Urinary bladder (tissue), 4 donors: Measurements from ENCODE around the gene PITX1. TPM values are rescaled to one million over a fixed set of nuclear protein-coding genes. Genes with fewer than 3 reads are reported as not detected.
"Not testable (repeated sequence)": the region's sequence is repeated elsewhere in the genome, so short reads cannot be mapped to it uniquely, and the experiment has no call there.

Experiments
- DNase-seq: peaks from one replicate; pipeline ENCODE4 v3.0.0-alpha.2; 2015; ENCODE audit errors: extremely low spot score
- H3K27ac ChIP-seq: one replicate; pipeline ENCODE4 v1.5.1; 2013; ENCODE audit warnings: low read depth, mild to moderate bottlenecking, moderate library complexity
- H3K36me3 ChIP-seq: one replicate; pipeline ENCODE4 v1.6.1; 2013; ENCODE audit warnings: mild to moderate bottlenecking, moderate library complexity; ENCODE audit not compliant: insufficient read depth
- H3K4me1 ChIP-seq: one replicate; pipeline ENCODE4 v1.6.1; 2013; ENCODE audit warnings: mild to moderate bottlenecking, moderate library complexity; ENCODE audit not compliant: insufficient read depth
- H3K4me3 ChIP-seq: one replicate; pipeline ENCODE4 v1.5.1; 2013; ENCODE audit warnings: low read depth, low read length
- WGBS: extraction: QIAGEN DNeasy Blood & Tissue Kit; methylation state at CpG from one replicate; pipeline ENCODE4 v1.1.7; 2013; 5-methylcytosine and 5-hydroxymethylcytosine counted together
- polyA plus RNA-seq: library from polyadenylated mRNA; stranded (reverse); fragments of 200-250 nt; gene quantifications from one replicate; pipeline ENCODE4 v1.2.3, GENCODE V29; 2013
- total RNA-seq: library from RNA; depleted of rRNA; stranded (reverse); fragments of >200 nt; gene quantifications from one replicate; pipeline ENCODE4 v1.2.3, GENCODE V29; 2014
- donor health status: healthy with polysubstance abuse.
- donor health status: healthy.

Gene PITX1
- total RNA-seq = 50.1 TPM
- polyA plus RNA-seq = 178 TPM

DNA sequence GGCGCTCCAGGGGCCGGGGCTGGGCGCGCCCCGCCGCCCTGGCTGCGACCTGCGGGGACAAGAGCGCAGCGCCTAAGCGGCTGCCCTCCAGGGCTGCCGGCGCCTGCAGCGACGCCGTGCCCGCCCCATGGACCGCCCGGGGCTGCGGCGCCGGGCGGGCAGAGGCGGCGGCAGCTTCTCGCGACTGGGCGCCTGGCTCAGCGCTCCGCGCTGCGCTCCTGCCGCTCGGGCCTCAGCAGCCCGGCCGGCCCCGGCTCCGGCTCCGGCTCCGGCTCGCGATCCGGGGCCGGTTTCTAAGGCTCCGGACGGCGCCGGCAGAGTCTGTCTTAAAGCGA lies at the start of gene PITX1:
Gene PITX1, minus strand, starts transcription at position 328 of the 335 bp plus-strand sequence. CDS start 347 bp downstream, outside the sequence.
- Histone ChIP-seq H3K36me3 (no peaks in the 10 kb centered on the region), H3K4me1 (no peaks in the 10 kb centered on the region), H3K4me3 (peak within 1 kb of the TSS; percentile 87), H3K27ac (peak within 1 kb of the TSS; percentile 93)
- WGBS = under 1% methylated on average over 49 of the region's 49 CpGs
- no peak for DNase-seq

DNA sequence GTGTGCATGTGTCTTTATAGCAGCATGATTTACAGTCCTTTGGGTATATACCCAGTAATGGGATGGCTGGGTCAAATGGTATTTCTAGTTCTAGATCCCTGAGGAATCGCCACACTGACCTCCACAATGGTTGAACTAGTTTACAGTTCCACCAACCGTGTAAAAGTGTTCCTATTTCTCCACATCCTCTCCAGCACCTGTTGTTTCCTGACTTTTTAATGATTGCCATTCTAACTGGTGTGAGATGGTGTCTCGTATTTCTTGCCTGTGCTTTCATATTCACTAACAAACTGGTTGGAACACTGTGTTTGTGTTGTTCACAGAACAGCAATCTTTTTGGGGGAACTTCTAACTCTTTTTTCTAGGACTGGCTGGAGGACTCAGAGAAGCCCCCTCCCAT lies 49.3 kb upstream of the PITX1 start:
- 88% methylated on average over 3 of the region's 3 CpGs for WGBS
- not testable (repeated sequence) for H3K4me3 ChIP-seq, H3K4me1 ChIP-seq, DNase-seq, H3K27ac ChIP-seq, H3K36me3 ChIP-seq

DNA sequence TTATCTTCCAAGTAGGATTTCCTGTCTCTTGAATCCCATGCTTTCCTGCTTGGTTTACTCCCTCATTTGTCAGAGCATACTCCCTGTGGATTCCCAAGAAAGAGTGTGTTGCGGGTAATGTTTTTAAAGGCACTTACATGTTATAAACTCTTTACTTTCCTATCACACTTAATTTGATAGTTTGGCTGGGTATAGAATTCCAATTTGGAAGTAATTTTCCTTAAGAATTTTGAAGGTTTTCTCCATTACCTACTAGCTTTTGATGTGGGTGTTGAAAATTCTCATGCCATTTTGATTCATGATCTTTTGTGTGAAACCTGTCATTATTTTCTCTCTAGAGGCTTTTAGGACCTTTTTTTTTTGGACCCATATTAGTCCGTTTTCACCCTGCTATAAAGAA lies 47.2 kb upstream of the PITX1 start:
- no peak for DNase-seq
- 94% methylated on average over 2 of the region's 2 CpGs for WGBS
- Histone ChIP-seq H3K27ac (no peak overlapping the region), H3K4me3 (no peak overlapping the region), H3K36me3 (no peaks in the 10 kb centered on the region), H3K4me1 (no peaks in the 10 kb centered on the region)

DNA sequence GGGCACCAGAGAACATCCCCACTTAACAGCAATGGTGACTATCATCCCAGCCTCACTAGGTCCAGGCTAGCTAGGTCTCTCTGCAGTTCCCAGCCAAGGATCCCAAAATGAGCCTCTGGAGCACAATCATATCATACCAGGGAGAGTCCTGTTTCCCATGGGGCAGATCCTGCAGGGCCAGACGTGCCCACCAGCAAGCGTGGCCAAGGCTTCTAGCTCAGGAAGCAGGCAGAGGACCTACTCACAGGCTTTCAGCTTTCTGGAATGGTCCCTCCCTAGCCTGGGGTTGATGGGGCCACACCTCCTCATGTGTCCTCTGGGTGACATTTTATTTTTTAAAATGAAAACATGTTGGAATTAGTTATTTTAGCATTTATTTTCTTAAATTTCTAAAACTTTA lies 45.7 kb upstream of the PITX1 start:
- Histone ChIP-seq H3K4me1 (no peaks in the 10 kb centered on the region), H3K27ac (no peak overlapping the region), H3K4me3 (no peak overlapping the region), H3K36me3 (no peaks in the 10 kb centered on the region)
- WGBS = 86% methylated on average over 2 of the region's 2 CpGs
- no peak for DNase-seq

DNA sequence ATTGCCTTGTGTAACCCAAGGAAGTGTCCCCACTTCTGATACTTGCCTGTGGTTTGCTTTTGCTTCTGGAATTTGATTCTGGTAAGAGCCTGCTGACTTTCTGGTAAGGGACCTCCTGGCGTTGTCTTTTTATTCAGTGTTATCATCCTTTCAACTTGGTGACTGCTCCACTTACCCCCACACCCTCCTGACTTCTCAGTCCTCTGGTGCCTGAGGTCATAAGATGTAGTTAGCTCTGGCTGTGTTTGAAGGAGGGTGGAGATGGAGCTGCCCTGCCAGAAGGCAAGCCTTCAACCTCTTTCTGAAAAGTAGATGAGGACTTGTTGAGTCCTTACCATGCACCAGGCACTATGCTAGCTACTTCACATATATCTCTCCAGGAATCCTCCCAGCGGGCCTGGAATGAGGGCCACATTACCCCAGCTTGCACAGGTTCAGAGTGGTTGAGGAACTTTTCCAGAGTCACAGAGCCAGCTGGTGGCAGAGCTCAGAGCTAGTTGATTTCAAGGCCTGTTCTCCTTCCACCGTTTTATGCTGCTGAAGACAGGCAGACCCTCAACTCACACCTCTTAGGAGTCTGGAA lies 45.2 kb upstream of the PITX1 start:
- no peak overlapping the region for H3K4me3 ChIP-seq
- WGBS = 92% methylated on average over 3 of the region's 3 CpGs
- DNase-seq = no peak

DNA sequence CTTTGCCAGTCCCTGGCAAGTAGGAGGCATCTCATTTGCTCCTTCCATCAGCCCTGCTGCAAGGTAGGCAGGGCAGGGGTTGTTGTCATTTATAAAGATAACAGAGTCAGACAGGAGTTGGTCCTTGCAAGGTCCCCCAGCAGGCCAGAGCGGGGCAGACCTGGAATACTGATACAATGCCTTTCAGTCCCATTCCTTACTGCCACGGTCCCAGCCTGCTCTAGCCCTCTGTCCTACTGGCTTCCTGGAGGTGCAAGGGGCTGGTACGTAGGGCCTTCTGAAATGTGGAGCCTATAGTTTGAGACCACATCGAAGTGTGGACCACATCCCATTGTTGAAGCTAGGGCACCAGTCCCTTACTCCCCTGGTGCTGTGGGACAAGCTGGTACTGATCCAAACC lies 42.8 kb upstream of the PITX1 start:
- DNase-seq = no peak

More for the DNA sequence above, 45.2 kb upstream of the PITX1 start:
- H3K27ac ChIP-seq = no peak overlapping the region
- no peaks in the 10 kb centered on the region for H3K36me3 ChIP-seq
- no peaks in the 10 kb centered on the region for H3K4me1 ChIP-seq

DNA sequence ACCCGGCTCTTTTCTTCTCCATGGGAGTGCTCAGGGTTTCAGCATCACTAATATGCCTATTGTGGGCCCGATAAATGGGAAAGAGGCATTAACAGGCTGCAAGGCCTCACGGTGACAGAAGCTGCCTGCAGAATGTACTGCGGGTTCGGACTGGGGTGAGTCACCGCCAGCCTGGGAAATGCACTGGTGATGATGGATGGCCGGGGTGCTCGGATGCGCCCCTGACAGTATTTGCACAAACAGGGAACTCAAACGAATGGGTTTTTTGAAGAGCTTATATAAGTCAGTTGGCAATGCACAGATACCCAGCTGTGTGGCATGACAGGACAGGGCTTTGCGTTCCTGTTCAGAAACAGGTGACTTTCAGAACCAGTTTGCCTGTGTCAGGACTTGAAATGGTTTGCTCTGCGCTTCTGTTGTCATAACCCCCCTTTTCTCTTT lies 42.0 kb upstream of the PITX1 start:
- WGBS = 66% methylated on average over 12 of the region's 12 CpGs
- DNase-seq = no peak

More for the DNA sequence above, 42.8 kb upstream of the PITX1 start:
- no peaks in the 10 kb centered on the region for H3K36me3 ChIP-seq
- H3K4me3 ChIP-seq = no peak overlapping the region
- no peaks in the 10 kb centered on the region for H3K4me1 ChIP-seq
- WGBS = 77% methylated on average over 4 of the region's 4 CpGs
- no peak overlapping the region for H3K27ac ChIP-seq

DNA sequence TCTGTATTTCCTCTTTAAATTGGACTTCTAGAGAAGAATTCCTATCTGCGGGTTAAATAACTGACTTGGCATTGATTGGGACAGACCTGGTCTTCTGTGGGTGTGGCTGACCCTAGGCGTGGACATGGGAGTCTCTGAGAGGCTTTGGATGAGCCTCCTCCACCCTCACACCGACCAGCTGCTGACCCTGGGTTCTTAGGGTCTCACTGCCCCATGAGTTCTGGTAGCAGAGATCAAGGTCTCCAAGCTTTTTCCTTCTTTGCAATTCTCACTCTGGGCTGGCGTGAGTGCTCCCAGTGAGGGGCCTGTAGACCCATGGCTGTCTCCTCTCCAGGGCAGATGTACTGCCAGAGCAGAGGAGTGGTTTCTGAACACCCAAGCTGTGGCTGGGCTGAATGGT lies 41.6 kb upstream of the PITX1 start:
- 55% methylated on average over 4 of the region's 4 CpGs for WGBS

More for the DNA sequence above, 42.0 kb upstream of the PITX1 start:
- H3K36me3 ChIP-seq = no peaks in the 10 kb centered on the region
- H3K4me1 ChIP-seq = no peaks in the 10 kb centered on the region
- H3K4me3 ChIP-seq = no peak overlapping the region
- H3K27ac ChIP-seq = no peak overlapping the region

DNA sequence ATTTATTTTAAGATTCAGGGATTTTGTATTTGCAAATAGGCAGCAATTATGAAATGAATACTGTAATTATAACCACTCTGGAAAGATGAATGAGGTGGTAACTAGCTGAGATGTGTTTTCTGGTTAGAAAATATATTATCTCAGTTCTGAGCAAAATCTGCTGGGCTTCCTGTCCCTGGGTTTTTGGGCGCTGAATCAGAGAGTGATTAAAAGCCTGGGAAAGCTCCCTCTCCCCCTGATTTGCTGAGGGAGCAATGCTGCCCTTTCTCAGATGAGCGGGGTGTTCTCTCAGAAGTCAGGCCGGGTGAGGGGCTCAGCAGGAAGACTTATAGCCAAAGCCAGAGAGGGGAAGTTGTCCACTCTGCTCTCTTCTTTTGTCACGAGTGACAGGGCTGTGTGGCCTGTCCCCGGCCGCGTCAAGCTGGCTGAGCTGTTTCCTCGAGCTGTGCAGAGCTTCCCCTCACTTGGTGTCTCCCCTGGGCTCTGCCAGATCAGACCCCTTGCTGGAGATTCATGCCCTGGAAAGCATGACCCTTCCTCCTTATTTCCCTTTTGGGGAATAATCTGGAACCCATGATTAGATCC lies 39.8 kb upstream of the PITX1 start:
- Histone ChIP-seq H3K36me3 (no peaks in the 10 kb centered on the region), H3K27ac (no peak overlapping the region), H3K4me1 (no peaks in the 10 kb centered on the region), H3K4me3 (no peak overlapping the region)
- WGBS = 65% methylated on average over 8 of the region's 8 CpGs
- no peak for DNase-seq

More for the DNA sequence above, 41.6 kb upstream of the PITX1 start:
- Histone ChIP-seq H3K27ac (no peak overlapping the region), H3K36me3 (no peaks in the 10 kb centered on the region), H3K4me1 (no peaks in the 10 kb centered on the region), H3K4me3 (no peak overlapping the region)
- no peak for DNase-seq

DNA sequence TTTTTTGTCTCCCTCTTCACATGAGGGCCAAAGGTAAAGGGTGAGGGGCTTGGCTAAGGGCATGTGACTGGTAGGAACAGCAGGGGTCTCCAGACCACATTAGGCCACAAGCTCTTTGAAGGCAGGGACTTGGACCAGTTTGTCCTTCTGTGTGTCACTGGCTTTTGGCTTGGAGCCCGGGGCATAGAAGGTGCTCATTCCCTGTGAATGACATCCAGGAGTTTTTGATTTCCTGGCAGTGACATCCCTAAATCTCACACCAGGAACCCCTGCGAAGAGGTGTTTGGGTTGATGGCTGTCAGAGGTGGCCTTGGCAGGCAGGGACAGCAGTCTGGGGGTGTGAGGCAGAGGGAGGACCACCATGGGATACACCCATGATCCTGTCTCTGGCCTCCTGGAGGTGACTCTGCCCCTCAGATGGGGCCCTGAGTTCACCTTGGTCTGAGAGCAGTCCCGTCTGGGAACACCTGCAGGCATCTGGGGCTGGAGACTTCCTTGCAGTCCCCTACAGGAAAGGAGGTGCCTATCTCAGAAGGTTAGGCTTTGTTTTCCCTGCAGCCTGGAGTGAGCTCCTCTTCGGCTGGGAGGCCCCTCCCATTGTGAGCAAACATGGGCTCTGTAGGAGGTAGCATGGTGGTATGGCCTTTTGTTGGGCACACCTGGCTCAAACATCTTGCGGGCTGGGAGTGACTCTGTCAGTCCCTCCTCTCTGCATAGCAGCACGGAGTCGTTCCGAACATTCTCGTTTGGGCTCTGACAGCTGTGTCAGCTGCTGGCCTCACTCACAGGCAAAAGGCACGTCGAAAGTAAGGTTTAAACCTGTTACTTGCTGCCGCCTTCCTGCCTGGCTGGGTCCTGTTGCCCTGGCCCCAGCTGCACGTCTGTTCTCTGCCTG lies 38.6 kb upstream of the PITX1 start:
- no peak for DNase-seq
- Histone ChIP-seq H3K27ac (no peak overlapping the region), H3K4me1 (no peaks in the 10 kb centered on the region), H3K36me3 (no peaks in the 10 kb centered on the region), H3K4me3 (no peak overlapping the region)
- 77% methylated on average over 13 of the region's 13 CpGs for WGBS

DNA sequence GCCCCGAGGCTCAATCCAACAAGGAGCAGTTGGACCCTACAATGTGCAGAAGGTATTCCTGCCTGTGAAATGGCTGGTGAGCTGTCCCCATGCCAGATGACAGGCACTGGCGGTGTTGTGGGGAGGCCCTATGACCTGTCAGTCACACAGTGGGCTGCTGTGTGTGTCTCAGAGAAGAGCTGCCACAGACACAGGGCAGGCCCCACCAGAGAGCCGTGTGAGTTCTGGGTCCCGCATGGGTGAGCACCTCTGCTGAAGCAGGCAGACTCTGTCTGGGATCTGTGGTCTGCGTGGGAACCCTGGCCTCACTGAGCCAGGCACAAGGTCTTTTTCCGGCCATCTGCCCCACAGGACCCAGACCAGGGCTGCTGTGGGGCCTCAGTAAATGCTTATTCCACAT lies 37.3 kb upstream of the PITX1 start:
- no peak overlapping the region for H3K27ac ChIP-seq
- H3K36me3 ChIP-seq = no peaks in the 10 kb centered on the region
- WGBS = 96% methylated on average over 6 of the region's 6 CpGs
- DNase-seq = no peak
- H3K4me3 ChIP-seq = no peak overlapping the region
- no peaks in the 10 kb centered on the region for H3K4me1 ChIP-seq

DNA sequence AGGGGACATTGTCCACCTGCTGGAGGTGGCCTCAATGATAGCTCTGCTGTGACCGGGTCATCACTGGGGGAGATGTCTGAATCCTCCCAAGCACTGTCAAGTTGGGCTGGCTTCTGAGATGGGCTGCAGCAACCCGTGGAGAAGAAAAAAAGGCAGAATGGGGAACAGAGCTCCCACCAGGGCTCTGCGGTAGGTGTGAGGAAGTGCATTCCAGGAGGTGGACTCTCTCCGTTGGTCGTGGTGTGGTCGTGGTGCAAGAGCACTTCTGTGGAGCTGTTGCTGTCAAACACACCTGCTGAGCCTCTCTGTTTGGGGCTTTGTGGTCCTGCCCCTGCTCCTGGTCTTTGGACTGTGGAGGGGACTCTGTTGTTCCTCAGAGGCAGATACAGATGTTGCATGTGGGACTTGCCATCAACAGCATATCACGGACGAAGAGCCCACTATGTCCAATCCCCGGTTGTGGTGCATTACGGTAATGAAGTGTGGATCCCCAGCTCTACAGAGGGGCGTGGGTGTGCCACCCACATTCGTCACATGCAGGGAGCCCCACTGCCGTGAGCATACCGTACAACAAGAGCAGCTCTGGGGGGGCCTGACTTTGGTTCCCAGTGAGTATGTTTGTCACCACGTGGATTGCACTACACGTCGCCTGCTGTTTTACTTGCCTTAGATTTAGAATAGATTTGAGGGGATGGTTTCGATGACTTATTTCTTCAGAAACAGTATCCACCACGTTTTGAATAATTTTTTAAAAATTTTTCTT lies 36.0 kb upstream of the PITX1 start:
- Histone ChIP-seq H3K36me3 (no peaks in the 10 kb centered on the region), H3K27ac (no peak overlapping the region), H3K4me1 (no peaks in the 10 kb centered on the region), H3K4me3 (no peak overlapping the region)
- DNase-seq = no peak
- WGBS = 84% methylated on average over 19 of the region's 19 CpGs

DNA sequence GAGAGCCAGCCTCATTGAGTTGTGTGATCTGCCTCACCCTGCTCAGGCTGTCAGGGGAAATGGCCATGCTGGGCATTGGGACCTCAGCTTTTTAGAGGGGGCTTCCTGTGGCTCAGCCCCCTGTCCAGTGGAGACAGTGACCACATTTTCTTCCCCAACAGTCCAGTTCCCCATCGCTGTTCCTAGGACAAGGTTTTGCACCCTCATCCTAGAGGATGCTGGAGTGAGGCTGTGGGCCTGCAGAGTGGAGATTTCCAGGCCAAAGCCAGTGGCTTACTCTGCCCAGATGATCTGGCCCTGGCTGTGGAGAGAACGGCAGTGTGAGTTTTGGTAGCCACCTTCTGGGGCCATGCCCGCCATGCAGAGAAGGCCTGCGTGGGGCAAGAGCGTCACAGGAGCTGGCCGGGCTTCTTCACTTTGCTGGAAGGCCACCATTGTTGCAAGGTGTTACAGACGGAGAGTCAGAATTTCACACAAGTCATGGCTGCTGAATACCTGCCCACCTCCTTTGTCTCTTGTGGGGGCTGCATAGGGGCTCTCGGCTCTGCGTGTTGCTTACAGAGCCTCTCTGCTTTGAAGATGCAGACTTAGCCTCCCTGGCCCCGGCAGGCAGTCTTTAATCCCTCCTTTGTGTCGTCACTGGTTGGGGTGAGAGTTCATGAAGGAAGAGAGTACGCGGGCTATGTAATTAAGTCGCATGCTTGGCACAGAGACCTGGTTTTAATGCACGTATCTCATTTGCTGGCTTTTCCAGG lies 35.2 kb upstream of the PITX1 start:
- Histone ChIP-seq H3K36me3 (no peaks in the 10 kb centered on the region), H3K4me3 (no peak overlapping the region), H3K4me1 (no peaks in the 10 kb centered on the region), H3K27ac (no peak overlapping the region)
- WGBS = 91% methylated on average over 15 of the region's 15 CpGs
- no peak for DNase-seq
